ENCODE results near the gene NEDD9.

The NEDD9 gene

GRCh38 chr6:11200356-11200755 is 32.1 kb downstream of the NEDD9 start:
- no peak for DNase-seq

- no peak for DNase-seq
Observed at GRCh38 chr6:11198663-11199603, 33.5 kb downstream of the NEDD9 start.

- no peak for DNase-seq
Observed at GRCh38 chr6:11197850-11198249, 34.6 kb downstream of the NEDD9 start.

GRCh38 chr6:11197175-11197536 is 35.3 kb downstream of the NEDD9 start:
- no peak for DNase-seq

GRCh38 chr6:11196511-11197174 is 35.8 kb downstream of the NEDD9 start:
- DNase-seq, result no peak

GRCh38 chr6:11194356-11195218 is 37.9 kb downstream of the NEDD9 start:
- DNase-seq, result no peak

GRCh38 chr6:11193434-11193833 is 39.0 kb downstream of the NEDD9 start:
- DNase-seq, result no peak

- no peak for DNase-seq
Observed at GRCh38 chr6:11192167-11192566, 40.3 kb downstream of the NEDD9 start.

GRCh38 chr6:11190625-11191245 is 41.7 kb downstream of the NEDD9 start:
- DNase-seq, result no peak

- no peak for DNase-seq
Observed at GRCh38 chr6:11189865-11190624, 42.4 kb downstream of the NEDD9 start.

- DNase-seq, result no peak
Observed at GRCh38 chr6:11188161-11188915, 44.1 kb downstream of the NEDD9 start.

GRCh38 chr6:11187301-11187700 is 45.2 kb downstream of the NEDD9 start:
- no peak for DNase-seq

- DNase-seq, result no peak
Observed at GRCh38 chr6:11185204-11185842, 47.1 kb downstream of the NEDD9 start.

- DNase-seq, result no peak
Observed at GRCh38 chr6:11183761-11184362, 48.6 kb downstream of the NEDD9 start.

GRCh38 chr6:11181478-11182136 is 50.9 kb downstream of the NEDD9 start:
- no peak for DNase-seq

- no peak for DNase-seq
Observed at GRCh38 chr6:11179419-11180202, 52.9 kb downstream of the NEDD9 start.

GRCh38 chr6:11179088-11179418 is 53.4 kb downstream of the NEDD9 start:
- no peak for DNase-seq

GRCh38 chr6:11177271-11177670 is 55.2 kb downstream of the NEDD9 start:
- no peak for DNase-seq

GRCh38 chr6:11174242-11174611 is 58.2 kb downstream of the NEDD9 start:
- DNase-seq, result no peak

All from NCI-H1436 treated with DMSO at 0.1 percent for 48 hours (cell line).